Measurements from ENCODE around the gene SBF1. TPM values are rescaled to one million over a fixed set of nuclear protein-coding genes. Genes with fewer than 3 reads are reported as not detected.

SBF1 gene
- total RNA-seq, 1 experiment from 2014 or later: 66.1 TPM

DNA sequence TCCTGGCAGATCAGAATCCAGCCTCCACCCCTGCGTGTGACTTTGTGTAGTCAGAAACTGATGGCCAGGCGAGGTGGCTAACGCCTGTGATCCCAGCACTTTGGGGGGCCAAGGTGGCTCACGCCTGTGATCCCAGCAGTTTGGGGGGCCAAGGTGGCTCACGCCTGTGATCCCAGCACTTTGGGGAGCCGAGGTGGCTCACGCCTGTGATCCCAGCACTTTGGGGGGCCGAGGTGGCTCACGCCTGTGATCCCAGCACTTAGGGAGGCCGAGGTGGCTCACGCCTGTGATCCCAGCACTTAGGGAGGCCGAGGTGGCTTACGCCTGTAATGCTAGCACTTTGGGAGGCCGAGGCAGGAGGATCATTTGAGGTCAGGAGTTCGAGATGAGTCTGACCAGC, 38.3 kb upstream of the SBF1 start:
- no peak for DNase-seq
- no peaks in the 10 kb centered on the region for H3K27me3 ChIP-seq
- H3K4me3 ChIP-seq: no peak overlapping the region
- no peaks in the 10 kb centered on the region for H3K9me3 ChIP-seq
- peaks cover 21% of the 10 kb centered on the region for H3K36me3 ChIP-seq

DNA sequence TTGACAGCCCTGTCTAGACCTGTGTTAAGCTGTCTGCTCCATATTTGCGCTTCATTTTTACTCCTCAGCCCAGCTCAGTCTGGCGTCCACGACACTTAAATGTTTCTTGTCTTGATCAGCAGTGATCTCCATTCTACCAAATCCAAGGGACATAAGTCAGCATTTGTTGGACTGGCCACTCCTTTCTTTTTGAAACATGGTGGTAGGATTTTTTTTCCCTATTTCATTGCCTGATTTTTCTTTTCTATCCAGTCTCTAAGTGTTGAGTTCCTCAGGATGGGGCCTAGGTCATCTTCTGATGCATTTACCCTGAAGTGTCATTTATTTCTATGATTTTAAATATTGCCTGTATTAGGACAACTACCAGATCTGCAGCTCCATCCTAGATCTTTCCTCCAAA, 34.1 kb upstream of the SBF1 start:
- no peaks in the 10 kb centered on the region for H3K27me3 ChIP-seq
- no peaks in the 10 kb centered on the region for H3K9me3 ChIP-seq
- peaks cover 25% of the 10 kb centered on the region for H3K36me3 ChIP-seq
- H3K4me3 ChIP-seq: peak overlapping the region; percentile 74
- no peak for DNase-seq

- Histone ChIP-seq H3K36me3 (peaks cover 26% of the 10 kb centered on the region), H3K4me3 (peak within 1 kb of the TSS; percentile 98), H3K27me3 (no peaks in the 10 kb centered on the region), H3K9me3 (no peaks in the 10 kb centered on the region)
- peak; percentile 89 for DNase-seq
Observed at GRCh38 chr22:50507991-50508884, 33.4 kb upstream of the SBF1 start, which contains the start of gene NCAPH2. NCAPH2 (plus strand) TSS chr22:50508224; CDS start chr22:50508338, 114 bp downstream.

- Histone ChIP-seq H3K36me3 (peaks cover 22% of the 10 kb centered on the region), H3K9me3 (no peaks in the 10 kb centered on the region), H3K4me3 (peak within 1 kb of the TSS; percentile 98), H3K27me3 (no peaks in the 10 kb centered on the region)
- peak; percentile 81 for DNase-seq
Observed at GRCh38 chr22:50507421-50507990, 32.7 kb upstream of the SBF1 start, which contains the start of gene LMF2. LMF2 (minus strand) TSS chr22:50507702; CDS start chr22:50507675, 27 bp downstream.

DNA sequence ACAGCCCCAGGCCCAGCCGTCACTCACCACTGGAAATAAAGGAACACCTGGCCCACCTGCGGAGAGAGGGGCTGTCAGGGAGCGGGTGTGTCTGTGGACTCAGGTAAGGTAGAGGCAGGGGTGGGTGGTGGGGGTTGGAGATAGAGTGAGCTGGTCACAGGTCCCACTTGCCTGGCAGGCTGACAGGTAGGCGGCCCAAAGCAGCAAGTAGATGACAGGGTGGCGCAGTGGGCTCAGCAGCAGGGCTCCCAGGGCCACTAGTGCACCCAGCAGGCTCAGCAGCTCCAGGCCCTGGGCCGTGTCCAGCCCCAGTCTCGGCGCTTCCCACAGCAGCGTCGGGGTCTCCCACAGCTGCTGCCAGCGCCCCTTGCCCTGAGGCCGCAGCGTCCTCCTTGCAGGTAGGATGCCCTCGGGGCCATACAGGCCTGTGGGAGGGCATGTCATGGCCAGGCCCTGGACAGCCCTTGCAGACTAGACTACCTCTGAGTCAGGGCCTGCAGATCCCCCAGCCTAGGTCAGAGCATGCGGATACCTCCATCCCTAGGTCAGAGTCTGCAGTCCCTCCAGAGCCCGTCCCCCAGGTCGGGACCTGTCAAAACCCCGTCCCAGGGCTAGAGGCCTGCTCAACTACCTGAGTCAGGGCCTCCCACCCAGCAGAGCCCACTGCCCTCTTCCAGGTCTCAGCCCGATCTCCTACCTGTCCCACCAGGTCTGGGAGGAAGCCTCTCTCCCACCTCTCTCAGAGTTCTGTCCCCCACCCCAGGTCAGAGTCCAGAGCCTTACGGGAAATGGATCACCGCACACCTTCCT, 32.0 kb upstream of the SBF1 start:
- no peaks in the 10 kb centered on the region for H3K9me3 ChIP-seq
- no peak for DNase-seq
- peaks cover 22% of the 10 kb centered on the region for H3K36me3 ChIP-seq
- peak overlapping the region; percentile 98 for H3K4me3 ChIP-seq
- H3K27me3 ChIP-seq: no peaks in the 10 kb centered on the region

- no peak for DNase-seq
- Histone ChIP-seq H3K4me3 (peak overlapping the region; percentile 98), H3K36me3 (peaks cover 22% of the 10 kb centered on the region), H3K27me3 (no peaks in the 10 kb centered on the region), H3K9me3 (no peaks in the 10 kb centered on the region)
Observed at GRCh38 chr22:50505776-50506610, 31.2 kb upstream of the SBF1 start.

GRCh38 chr22:50505276-50505775, 30.5 kb upstream of the SBF1 start:
- Histone ChIP-seq H3K36me3 (peaks cover 19% of the 10 kb centered on the region), H3K4me3 (no peak overlapping the region), H3K27me3 (no peaks in the 10 kb centered on the region), H3K9me3 (no peaks in the 10 kb centered on the region)
- no peak for DNase-seq

DNA sequence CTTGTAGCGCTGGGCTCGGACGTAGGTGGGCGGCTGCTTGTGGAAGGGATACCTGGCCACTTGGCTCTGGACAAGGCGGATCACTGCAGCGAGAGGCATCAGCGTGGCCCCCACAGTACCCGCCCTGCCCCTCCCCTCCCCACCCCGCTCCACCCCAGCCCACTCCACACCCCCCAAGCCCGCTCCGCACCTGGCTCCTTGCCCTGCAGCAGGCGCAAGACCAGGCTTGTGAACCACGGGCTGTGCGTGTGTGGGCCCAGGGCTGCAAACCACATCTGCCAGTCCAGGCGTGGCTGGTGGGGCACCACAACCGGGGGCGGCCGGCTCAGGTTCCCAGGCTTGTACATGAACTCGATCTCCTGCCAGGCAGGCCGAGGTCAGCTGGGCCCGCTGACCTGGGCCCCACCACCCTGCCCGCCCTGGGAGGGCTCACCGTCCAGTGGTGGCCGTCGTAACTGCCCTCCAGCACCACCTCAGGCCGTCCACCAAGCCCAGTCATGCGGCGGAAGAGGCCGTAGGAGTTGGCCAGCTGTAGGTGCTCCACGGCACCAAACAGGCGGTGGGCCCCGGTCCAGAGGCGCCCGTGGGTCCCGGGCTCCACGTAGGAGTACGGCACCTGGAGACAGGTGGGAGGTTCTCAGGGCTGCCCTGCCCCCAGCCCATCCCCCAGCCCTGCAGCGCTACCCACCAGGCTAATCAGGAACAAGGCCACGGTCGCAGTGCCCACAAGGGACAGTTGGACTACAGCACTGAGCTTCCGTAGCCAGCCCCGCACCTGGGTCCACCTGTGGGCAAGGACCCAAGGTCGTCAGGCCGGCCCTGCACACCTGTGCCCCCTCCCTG, 29.8 kb upstream of the SBF1 start:
- H3K9me3 ChIP-seq: no peaks in the 10 kb centered on the region
- H3K36me3 ChIP-seq: peaks cover 18% of the 10 kb centered on the region
- H3K4me3 ChIP-seq: no peak overlapping the region
- H3K27me3 ChIP-seq: no peaks in the 10 kb centered on the region
- DNase-seq: no peak

- no peak overlapping the region for H3K4me3 ChIP-seq
- no peak for DNase-seq
- no peaks in the 10 kb centered on the region for H3K9me3 ChIP-seq
- peaks cover 18% of the 10 kb centered on the region for H3K36me3 ChIP-seq
- H3K27me3 ChIP-seq: no peaks in the 10 kb centered on the region
Observed at GRCh38 chr22:50503475-50504145, 28.8 kb upstream of the SBF1 start.

DNA sequence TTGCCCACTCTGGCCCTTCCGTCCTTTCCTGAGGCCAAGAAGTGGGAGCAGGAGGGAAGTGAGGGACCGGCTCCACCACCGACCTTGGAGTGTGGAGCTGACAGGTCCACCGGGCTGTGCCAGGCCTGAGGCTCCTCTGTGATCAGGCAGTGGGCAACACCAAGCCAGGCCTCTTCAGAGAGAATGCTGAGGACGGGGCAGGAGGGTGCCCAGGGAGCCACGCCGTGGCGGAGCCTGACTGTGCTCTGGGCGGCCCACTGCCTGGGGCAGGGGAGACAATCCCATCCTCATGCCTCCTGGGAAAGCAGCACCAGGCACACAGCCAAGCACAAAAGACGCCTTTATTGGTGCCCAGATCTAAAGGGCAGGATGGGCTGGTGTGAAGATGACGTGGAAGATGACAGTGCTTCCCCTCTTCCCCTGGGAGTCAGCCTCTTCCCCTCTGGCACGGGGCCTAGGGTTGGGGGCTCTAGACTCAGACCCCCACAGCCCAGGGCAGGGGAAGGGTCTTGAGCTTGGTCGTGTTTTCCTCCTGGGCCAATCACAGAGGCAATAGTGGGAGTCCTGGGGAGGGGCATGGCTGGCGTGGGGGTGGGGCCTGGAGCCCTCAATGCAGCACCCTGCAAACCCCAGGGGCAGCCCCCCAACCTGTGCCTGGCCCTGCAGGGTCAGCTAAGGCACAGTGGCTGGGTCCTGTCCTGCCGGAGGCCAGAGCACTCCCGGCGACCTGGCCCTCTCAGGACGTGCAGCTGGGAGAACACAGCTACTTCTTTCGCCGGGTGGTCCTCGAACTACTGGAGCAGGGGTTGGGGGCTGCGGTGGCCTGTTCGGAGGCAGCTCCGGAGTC, 28.0 kb upstream of the SBF1 start:
- Histone ChIP-seq H3K4me3 (no peak overlapping the region), H3K36me3 (peaks cover 18% of the 10 kb centered on the region), H3K27me3 (no peaks in the 10 kb centered on the region), H3K9me3 (no peaks in the 10 kb centered on the region)
- no peak for DNase-seq

DNA sequence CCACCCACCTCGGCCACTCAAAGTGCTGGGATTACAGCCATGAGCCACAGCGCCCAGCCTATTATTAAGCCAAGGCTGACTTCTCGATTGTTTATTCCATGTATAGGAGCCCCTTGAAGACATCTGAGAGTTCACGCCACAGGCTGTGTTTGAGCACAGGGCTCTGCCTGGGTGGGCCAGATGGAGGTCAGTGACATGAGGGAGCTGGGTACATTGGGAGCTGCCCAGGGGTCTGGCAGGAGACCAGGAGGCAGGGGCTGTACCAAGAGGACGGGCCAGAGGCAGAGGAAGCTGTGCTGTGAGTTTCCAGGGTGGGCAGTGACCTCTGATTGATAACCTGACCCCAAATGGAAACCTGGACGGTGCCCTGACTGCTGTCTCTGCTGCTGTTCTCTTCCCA, 27.3 kb upstream of the SBF1 start:
- Histone ChIP-seq H3K9me3 (no peaks in the 10 kb centered on the region), H3K36me3 (peaks cover 18% of the 10 kb centered on the region), H3K4me3 (no peak overlapping the region), H3K27me3 (no peaks in the 10 kb centered on the region)
- no peak for DNase-seq

- H3K27me3 ChIP-seq: no peaks in the 10 kb centered on the region
- H3K36me3 ChIP-seq: peaks cover 12% of the 10 kb centered on the region
- DNase-seq: no peak
- H3K4me3 ChIP-seq: no peak overlapping the region
- H3K9me3 ChIP-seq: no peaks in the 10 kb centered on the region
Observed at GRCh38 chr22:50500452-50500851, 25.6 kb upstream of the SBF1 start.

DNA sequence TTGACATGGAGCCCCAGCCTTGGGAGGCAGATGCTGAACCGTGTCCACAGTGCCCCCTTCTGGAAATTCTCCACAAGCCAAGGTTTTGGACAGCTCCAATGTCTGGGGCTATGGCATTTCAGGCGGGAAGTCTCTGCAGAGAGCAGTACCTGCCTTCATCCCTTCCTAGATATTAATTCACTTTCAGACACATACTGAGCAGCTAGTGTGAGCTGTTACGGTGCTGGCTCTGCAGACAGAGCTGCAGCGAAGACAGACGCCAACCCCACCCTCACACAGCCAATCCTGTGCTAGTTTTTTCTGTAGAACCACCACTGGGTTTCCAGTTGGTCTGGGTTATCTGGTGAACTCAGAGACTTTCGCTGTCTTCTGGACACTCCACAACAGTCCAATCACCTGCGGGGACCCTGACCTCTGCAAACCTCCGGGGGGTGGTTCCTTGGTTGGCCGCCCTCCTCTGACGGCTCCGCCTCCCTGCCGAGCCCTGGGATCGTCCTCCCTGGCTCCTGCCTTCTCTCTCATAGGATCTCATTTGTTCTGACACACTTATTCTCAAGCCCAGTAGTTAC, 23.6 kb upstream of the SBF1 start:
- Histone ChIP-seq H3K27me3 (no peaks in the 10 kb centered on the region), H3K36me3 (peaks cover 2% of the 10 kb centered on the region; the same call in 1 of the 2 replicates), H3K9me3 (no peaks in the 10 kb centered on the region), H3K4me3 (no peak overlapping the region)
- DNase-seq: peak; percentile 44

- H3K9me3 ChIP-seq: no peaks in the 10 kb centered on the region
- DNase-seq: no peak
- H3K36me3 ChIP-seq: no peaks in the 10 kb centered on the region
- H3K27me3 ChIP-seq: no peaks in the 10 kb centered on the region
- H3K4me3 ChIP-seq: no peak overlapping the region
Observed at GRCh38 chr22:50497093-50497492, 22.3 kb upstream of the SBF1 start.

Measured in MG63 (cell line).